SKM-1 treated with dmso at 0.1 percent for 144 hours (cell line): ENCODE measurements around the gene FPGS.

Experiments used
- DNase-seq: peaks from one replicate; lab custom pipeline; 2025; ENCODE audit not compliant: unreplicated experiment; lab: John Stamatoyannopoulos, UW

Gene FPGS

GRCh38 chr9:127810378-127811187, 7.9 kb downstream of the FPGS start:
- DNase-seq = no peak

- DNase-seq = no peak
These were observed 9.3 kb downstream of the FPGS start for GRCh38 chr9:127812011-127812410.

DNA sequence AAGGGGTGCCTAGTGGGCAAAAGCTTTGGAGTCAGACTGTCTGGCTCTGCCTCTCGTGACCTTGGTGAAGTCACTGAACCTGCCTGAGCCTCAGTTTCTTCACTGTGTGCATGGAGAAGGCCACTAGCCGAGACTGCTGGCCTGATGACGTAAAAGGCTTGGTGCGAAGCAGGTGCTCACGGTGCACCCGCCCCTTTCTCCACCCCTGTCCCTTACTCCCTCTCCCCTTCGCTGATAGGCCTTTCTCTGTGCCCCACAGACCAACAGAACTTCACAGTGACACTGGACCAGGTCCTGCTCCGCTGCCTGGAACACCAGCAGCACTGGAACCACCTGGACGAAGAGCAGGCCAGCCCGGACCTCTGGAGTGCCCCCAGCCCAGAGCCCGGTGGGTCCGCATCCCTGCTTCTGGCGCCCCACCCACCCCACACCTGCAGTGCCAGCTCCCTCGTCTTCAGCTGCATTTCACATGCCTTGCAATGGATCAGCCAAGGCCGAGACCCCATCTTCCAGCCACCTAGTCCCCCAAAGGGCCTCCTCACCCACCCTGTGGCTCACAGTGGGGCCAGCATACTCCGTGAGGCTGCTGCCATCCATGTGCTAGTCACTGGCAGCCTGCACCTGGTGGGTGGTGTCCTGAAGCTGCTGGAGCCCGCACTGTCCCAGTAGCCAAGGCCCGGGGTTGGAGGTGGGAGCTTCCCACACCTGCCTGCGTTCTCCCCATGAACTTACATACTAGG, 10.4 kb downstream of the FPGS start:
- no peak for DNase-seq

GRCh38 chr9:127813686-127814226, 11.1 kb downstream of the FPGS start:
- no peak for DNase-seq

- DNase-seq = no peak
These were observed 12.2 kb downstream of the FPGS start for GRCh38 chr9:127814619-127815511.

DNA sequence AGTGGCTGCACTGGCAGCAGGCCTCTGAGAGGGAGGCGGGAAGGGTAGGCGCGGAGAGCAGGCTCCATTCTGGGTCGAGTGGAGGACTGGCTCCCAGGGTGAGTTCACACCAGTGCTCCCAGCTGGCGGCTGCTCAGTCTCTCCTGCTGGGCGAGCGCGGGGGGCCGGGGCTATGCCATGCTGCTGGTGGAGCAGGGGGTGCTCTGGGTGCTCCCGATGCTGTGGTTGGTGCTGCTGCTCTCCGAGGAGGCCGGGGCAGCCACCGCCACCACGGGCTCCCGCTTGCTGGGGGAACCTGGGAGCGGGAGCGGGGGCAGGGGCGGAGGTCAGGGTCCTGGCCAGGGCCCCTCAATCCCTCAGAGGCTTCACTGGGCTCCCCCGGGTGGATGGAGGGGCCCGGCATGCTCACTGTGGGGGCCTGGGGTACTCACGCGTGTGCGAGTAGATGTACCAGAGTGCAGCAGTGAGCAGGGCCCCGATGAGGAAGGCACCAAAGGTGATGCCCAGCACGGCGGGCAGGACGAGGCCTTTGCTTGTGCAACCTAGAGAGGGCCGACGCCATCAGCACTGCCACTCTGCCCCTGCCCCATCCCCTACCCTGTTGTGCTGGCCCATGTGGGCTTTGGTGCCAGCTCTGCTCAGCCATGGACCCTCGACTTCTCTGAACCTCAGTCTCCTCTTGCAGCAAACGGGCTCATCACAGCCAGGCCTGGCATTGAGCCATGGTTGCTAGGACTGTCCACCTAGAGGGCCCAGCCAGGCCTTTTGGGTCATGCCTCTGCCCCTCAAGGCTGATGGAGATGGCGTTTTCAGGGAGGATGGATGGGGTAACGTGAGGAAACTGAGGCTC, 13.1 kb downstream of the FPGS start:
- DNase-seq = no peak

DNA sequence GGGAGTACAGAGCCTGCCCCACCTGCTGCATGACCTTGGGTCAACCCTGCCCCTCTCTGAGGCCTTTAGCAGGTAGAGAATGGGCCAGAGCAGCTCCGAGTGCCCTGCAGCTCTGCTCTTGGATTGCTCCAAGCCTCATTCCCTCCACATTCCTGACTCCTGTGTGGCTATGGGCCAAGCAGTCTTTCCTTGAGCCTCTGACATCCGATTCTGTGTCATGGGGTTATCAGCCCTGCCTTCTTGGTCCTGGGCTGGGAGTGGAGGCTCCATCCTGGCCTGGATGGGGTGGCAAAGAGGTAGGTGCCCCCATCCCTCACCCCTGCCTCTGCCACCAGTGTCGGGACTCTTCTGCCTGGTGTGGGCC, 13.7 kb downstream of the FPGS start:
- DNase-seq = no peak

GRCh38 chr9:127816728-127817127, 14.0 kb downstream of the FPGS start:
- no peak for DNase-seq

DNA sequence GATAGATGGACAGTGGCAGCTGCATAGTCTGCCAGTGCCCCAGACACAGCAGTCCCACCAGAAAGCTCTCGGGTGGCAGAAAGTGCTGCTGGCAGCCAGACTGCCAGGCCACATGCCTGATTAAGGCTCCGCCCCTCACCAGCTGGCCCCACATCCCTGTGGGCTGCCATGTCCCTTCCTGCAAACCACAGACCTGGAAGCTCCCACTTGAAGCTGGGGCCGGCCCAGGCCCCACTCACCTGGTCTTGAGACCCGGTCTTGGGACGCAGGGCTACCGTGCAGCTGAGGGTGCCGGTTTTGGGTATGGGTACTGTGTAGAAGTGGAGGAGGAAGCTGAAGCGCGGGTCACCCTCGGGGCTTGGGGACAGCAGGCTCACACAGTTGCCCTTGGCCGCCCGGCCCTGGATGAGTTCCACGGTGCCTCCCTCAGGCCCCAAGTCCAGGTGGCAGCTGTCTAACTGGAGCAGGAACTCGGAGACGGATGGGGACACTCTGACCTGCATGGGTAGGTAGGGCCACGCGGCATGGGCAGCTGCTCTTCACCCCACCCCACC, 15.3 kb downstream of the FPGS start:
- DNase-seq = no peak

DNA sequence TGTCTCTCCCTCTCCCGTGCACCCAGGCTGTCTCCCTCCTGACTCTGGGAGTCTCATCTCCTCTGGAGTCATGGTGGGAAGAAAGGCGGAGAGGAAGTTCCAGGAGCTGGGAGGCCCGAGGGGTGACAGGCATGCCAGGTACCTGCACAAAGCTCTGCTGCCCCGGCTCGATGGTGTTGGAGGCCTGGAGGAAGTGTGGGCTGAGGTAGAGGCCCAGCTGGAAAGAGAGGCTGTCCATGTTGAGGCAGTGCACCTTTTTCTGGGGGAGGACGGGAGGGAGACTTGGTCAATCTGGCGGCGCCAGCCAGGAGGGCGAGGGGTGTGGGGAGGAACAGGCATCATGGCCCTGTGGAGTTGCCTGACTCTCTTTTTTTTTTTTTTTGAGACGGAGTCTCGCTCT, 15.9 kb downstream of the FPGS start:
- no peak for DNase-seq

GRCh38 chr9:127822108-127822507, 19.4 kb downstream of the FPGS start:
- DNase-seq = no peak

- no peak for DNase-seq
These were observed 22.8 kb downstream of the FPGS start for GRCh38 chr9:127825319-127826051.

DNA sequence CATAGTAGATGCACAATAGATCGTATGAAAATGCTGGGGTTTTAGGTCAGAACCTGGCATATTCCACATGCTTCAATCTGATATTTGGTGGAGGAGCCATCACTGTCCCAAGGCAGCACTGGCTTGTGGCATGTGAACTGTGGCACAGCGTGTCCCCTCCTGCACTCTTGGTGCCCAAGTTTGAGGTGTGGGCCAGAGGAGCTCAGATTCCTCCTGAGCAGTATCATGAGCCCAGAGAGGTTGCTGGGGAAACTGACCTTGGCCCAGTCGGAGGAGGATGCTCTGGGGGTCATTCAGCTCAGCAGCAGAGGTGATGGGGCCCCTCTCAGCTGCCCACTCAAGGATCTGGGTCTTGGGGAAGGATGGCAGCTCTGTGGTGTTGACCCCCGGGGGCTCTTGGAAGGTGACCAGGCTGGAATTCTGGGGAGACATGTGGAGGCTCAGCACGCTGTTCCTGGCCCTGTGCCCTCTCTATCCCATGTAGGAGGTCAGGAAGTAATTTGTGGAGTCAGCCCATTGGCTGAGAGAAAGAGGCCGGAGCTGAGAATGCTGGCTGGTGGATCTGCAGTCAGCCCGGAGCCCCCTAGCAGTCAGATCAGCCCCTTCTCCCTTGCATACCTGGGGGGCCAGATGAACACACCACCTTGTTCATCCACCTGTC, 23.7 kb downstream of the FPGS start:
- DNase-seq = no peak

- DNase-seq = no peak
These were observed 25.8 kb downstream of the FPGS start for GRCh38 chr9:127828262-127829031.

- no peak for DNase-seq
These were observed 26.7 kb downstream of the FPGS start for GRCh38 chr9:127829205-127829906.

- DNase-seq = no peak
These were observed 29.6 kb downstream of the FPGS start for GRCh38 chr9:127832248-127832647.

DNA sequence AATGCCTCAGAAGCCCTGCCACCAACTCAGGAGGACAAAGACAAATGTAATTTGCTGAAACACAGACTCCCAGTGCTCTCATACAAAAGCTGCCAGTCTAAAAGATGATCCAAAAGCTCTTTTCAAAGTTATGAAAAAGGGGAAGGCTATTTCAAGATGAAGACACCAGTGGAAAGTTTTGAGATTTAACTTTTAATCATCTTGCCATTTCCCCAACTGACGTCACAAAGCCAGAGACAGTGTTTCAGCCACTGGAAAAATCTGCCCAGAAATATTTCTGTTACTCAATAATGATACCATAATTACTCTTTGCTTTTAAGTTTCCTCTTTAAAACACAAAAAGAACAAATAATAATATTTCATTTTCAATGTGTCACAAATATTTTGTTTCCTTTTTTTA, 30.9 kb downstream of the FPGS start:
- no peak for DNase-seq
